Measurements from ENCODE around the gene RBM4.

RBM4 gene

DNA sequence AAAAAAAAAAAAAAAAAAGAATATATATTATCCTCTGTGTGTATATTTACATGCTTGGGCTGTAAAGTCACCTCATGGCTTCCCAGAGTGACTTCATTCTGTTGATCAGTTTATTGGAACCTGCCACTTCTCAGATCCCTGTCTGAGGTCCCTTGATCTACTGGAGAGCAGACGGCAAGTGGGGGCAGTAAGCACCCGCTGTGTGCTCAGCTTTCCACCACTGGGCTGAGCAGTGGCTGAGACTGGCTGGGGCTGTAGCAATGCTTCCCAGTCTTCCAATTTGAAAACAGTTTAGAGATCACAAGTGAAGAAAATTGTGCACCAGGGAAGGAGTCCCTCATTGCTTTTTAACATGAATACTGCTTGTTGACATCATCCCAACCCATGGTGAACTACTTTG lies 46.1 kb downstream of the RBM4 start:
- H3K27ac ChIP-seq (ENCODE audit: low read depth, low read length), result no peak overlapping the region
- H3K9me3 ChIP-seq (ENCODE audit: insufficient read depth, low read depth, low read length), result no peaks in the 10 kb centered on the region
- H3K36me3 ChIP-seq (ENCODE audit: insufficient read depth, low read length), result peaks cover 47% of the 10 kb centered on the region
- H3K4me1 ChIP-seq (ENCODE audit: insufficient read depth, low read length), result no peaks in the 10 kb centered on the region
- H3K27me3 ChIP-seq (ENCODE audit: insufficient read depth, low read length), result no peaks in the 10 kb centered on the region
- no peak overlapping the region for H3K4me3 ChIP-seq (ENCODE audit: low read length)
- WGBS, result 95% methylated on average over 2 of the region's 2 CpGs
- H3K9ac ChIP-seq (ENCODE audit: low read depth, low read length), result no peak overlapping the region

DNA sequence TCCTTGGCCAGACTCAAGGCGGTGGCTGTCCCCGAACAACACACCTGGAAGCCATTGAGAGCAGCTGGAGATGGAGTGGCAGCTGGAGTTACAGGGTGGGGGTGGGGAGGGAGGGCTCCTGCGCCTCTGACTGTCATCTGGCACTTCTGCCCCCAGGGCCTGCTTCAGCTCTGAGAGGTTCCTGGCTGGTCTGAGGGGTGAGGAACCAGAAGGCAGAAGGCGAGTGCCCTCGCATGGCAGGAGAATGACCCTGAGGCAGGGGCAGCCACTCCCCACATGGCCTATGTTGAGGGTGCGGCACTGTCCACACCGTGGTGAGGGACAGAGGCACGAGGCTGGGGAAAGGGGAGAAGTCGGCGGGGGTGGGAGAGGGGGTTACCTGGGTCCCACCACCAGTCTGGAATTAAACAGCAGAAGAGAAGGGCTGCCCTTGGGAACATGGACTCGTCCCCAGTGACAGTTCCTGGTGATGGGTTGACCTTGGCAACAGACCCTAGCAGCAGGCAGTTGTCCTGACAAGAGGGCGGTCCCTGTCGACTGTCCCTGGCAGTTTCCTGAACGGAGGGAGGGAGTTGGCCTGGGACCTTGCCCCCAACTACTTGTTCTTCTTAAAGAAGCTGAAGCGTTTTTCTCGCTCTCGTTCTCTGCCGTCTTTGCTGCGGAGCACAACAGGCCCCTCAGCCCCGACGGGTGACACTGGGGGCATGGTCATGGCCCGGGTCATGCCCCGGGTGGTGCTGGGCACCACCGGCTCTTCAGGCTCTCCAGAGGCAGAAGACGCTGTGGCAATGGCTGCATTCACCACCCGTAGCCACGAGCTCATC lies 47.0 kb downstream of the RBM4 start:
- no peak overlapping the region for H3K4me3 ChIP-seq (ENCODE audit: low read length)
- no peaks in the 10 kb centered on the region for H3K27me3 ChIP-seq (ENCODE audit: insufficient read depth, low read length)
- no peak overlapping the region for H3K9ac ChIP-seq (ENCODE audit: low read depth, low read length)
- peaks cover 55% of the 10 kb centered on the region for H3K36me3 ChIP-seq (ENCODE audit: insufficient read depth, low read length)
- no peaks in the 10 kb centered on the region for H3K4me1 ChIP-seq (ENCODE audit: insufficient read depth, low read length)
- 92% methylated on average over 27 of the region's 27 CpGs for WGBS
- H3K9me3 ChIP-seq (ENCODE audit: insufficient read depth, low read depth, low read length), result no peaks in the 10 kb centered on the region
- no peak overlapping the region for H3K27ac ChIP-seq (ENCODE audit: low read depth, low read length)

DNA sequence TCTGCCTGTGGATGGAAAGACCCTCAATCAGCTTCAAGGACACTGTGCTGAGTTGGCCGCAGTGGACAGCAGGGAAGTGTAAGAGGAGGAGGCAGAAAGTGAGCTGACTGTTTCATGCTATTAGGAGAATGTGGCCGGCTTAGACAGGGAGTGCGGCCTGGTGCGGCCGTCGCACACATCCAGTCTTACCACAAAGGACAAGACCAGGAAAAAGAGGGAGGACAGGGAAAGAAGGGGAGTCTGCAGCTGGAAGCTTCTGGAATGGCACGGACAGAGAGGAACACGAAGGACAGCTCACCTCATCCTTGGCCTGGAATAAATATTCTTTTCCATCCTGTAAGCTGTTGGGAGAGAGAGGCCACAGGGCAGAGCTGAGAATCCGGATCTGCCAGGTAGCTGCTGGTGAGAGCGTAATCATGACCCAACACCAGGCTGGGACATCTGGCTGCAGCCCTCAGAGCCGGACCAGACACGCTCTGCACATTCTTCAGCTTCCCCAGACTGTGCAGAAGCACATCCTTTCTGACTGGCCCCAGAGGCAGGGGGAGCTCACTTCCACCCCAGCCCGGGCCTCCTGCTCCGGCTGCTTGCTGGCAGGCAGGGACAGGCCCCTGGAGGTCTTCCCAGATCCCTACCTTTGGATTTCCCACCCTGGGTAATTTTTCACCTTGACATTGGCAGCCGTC lies 47.7 kb downstream of the RBM4 start:
- H3K36me3 ChIP-seq (ENCODE audit: insufficient read depth, low read length), result peaks cover 60% of the 10 kb centered on the region
- 95% methylated on average over 15 of the region's 15 CpGs for WGBS

DNA sequence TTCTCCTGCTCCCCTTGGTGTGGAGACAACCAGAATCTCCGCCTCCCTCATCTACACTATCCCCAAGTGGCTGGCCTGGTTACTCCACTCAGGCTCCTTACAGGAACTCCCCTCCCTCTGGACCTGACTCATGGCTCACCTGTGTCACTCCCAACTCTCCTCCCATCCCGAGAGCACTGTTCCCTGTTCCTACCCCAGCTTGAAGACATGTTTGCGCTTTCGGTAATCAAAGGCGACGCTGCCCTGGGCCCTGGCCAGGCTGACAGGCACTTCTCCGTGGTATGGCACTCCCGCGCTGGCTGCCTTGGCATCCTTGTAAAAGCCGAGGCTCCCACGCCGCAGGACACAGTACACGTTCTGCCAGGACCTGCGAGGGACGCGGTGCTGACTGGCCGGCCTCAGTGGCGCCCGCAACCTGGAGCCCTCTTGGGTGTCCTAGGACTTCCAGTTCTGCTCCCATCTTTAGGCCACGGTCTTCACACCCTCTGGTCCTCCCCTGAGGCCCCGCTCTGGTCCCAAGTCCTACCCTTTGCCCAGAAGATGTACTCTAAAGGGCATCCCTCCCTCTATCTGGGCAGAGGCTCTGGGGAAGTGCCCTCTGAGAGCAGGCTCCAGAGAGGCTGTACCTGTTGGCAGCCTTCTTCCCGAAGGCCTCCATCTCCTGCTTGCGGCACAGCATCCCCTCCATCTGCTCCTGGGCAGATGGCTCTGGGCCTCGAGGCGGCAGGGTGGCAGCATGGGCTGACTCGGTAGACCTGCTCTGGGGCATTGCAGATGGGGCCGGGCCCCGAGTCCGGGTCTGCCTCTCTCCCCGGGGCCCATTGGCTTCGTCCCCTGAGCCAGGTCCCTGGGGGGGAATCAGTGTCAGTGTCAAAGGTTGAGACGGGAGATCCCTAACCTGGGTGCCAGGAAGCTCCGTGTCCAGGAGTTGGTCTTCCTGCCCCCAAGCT lies 48.6 kb downstream of the RBM4 start:
- no peak overlapping the region for H3K9ac ChIP-seq (ENCODE audit: low read depth, low read length)
- 96% methylated on average over 33 of the region's 33 CpGs for WGBS
- H3K4me1 ChIP-seq (ENCODE audit: insufficient read depth, low read length), result no peaks in the 10 kb centered on the region

More for the DNA sequence above, 47.7 kb downstream of the RBM4 start:
- Histone ChIP-seq H3K27me3 (ENCODE audit: insufficient read depth, low read length) (no peaks in the 10 kb centered on the region), H3K4me3 (ENCODE audit: low read length) (no peak overlapping the region), H3K27ac (ENCODE audit: low read depth, low read length) (no peak overlapping the region), H3K9ac (ENCODE audit: low read depth, low read length) (no peak overlapping the region), H3K4me1 (ENCODE audit: insufficient read depth, low read length) (no peaks in the 10 kb centered on the region), H3K9me3 (ENCODE audit: insufficient read depth, low read depth, low read length) (no peaks in the 10 kb centered on the region)

DNA sequence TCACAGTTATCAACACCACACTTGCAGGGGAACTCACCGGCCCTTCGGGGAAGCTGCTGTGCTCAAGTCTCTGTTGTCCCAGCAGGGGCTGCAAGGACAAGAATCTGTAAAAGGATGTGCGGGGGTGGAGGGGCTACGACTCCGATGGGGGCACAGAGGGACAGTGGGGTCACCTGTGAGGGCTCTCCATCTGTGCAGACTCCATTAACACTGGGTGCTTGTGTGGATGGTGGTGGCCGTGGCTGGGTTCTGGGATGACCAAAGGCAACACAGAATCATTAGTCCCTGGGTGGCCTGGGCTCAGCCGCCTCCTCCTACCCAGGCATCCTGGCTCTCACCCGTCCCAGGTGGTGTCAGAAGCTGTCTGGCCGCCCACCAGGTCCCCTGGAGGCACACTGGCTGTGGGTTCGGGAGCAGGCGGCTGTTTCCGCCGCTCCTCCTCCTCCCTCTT lies 49.4 kb downstream of the RBM4 start:
- Histone ChIP-seq H3K36me3 (ENCODE audit: insufficient read depth, low read length) (peaks cover 76% of the 10 kb centered on the region), H3K9ac (ENCODE audit: low read depth, low read length) (no peak overlapping the region), H3K27me3 (ENCODE audit: insufficient read depth, low read length) (no peaks in the 10 kb centered on the region), H3K4me1 (ENCODE audit: insufficient read depth, low read length) (no peaks in the 10 kb centered on the region), H3K27ac (ENCODE audit: low read depth, low read length) (no peak overlapping the region), H3K4me3 (ENCODE audit: low read length) (no peak overlapping the region), H3K9me3 (ENCODE audit: insufficient read depth, low read depth, low read length) (no peaks in the 10 kb centered on the region)
- WGBS, result 93% methylated on average over 13 of the region's 13 CpGs

More for the DNA sequence above, 48.6 kb downstream of the RBM4 start:
- Histone ChIP-seq H3K27ac (ENCODE audit: low read depth, low read length) (no peak overlapping the region), H3K4me3 (ENCODE audit: low read length) (no peak overlapping the region), H3K36me3 (ENCODE audit: insufficient read depth, low read length) (peaks cover 68% of the 10 kb centered on the region), H3K9me3 (ENCODE audit: insufficient read depth, low read depth, low read length) (no peaks in the 10 kb centered on the region), H3K27me3 (ENCODE audit: insufficient read depth, low read length) (no peaks in the 10 kb centered on the region)

DNA sequence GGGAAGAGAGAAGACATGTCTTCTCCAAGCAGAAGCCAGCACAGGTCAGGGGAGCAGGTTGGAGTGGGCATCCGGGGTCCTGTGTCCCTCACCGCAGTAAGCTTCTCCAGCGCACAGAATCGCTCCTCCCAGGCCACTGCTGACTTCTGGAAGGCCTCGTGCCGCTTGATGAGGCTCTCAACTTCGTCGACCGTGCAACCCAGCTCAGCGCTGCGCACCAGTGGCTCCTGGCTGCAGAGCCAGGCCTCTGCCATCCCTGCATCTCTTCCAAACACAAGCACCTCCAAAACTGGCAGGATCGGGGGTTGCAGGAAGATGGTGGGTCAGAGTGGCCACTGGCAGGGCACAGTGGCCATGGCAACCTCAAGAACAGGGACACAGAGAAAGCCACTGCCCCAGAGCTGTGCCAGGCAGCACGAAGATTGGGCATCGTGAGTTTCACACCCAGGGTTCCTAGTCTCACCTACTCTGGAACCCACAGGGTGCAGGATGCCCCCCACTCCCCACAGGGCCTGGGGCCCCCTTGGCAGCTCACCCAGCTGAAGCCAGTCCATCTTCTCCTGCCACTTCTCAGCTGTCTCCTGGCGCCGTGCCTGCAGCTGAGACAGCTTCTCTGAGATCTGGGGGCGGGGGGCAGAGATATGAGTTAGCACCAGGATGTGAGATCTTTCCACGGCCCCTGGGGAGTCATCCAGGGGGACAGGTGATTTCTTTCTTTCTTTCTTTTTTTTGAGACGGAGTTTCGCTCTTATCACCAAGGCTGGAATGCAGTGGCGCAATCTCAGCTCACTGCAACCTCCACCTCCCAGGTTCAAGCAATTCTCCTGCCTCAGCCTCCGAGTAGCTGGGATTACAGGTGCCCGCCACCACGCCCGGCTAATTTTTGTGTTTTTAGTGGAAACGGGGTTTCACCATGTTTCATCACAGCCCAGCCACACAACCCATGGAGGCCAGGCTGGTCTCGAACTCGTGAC lies 50.3 kb downstream of the RBM4 start:
- no peaks in the 10 kb centered on the region for H3K27me3 ChIP-seq (ENCODE audit: insufficient read depth, low read length)
- H3K36me3 ChIP-seq (ENCODE audit: insufficient read depth, low read length), result peaks cover 82% of the 10 kb centered on the region
- H3K4me3 ChIP-seq (ENCODE audit: low read length), result no peak overlapping the region
- 93% methylated on average over 28 of the region's 28 CpGs for WGBS
- no peak overlapping the region for H3K9ac ChIP-seq (ENCODE audit: low read depth, low read length)
- H3K27ac ChIP-seq (ENCODE audit: low read depth, low read length), result no peak overlapping the region
- H3K9me3 ChIP-seq (ENCODE audit: insufficient read depth, low read depth, low read length), result no peaks in the 10 kb centered on the region
- no peaks in the 10 kb centered on the region for H3K4me1 ChIP-seq (ENCODE audit: insufficient read depth, low read length)

DNA sequence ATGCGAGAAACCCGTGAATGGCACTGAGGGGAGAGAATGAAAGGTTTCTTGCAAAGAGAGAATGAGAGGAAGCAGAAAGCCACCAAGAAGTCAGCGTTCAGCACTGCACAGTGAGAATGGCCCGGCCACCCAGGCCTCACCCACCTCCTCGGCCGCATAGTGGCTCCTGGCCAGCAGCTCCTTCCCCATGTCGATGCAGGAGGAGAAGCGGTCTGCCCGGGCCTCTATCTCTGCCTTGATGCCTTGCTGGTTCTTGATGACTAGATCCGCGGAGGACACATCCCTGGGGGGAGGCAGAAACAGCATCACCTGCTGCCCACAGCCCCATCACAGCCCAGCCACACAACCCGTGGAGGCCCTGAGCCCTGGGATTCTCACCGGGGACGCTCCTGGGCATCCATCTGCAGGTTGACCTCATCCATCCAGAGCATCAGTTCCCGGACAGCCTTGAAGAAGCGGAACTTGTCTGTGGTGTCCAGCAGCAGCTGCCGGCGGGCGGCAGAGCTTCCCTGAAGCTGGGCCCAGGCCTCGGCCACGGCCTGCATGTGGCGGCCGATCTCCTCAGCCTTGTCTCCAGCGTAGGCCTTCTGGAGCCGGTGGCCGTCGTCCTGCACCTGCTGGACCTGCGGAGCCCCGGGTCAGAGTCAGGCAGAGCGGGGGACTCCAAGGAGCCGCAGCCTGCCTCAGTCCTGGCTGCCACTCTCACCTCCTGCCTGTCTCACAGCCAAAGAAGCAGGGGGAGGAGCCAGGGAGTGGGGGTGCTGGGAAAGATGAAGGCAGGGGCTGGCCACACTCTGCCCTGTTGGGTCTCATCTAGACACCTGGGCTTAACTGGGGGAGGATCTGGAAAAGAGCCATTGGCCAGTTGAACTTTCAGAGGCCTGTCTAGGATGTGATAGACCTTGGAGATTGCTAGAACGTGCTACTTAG lies 51.4 kb downstream of the RBM4 start:
- no peak overlapping the region for H3K9ac ChIP-seq (ENCODE audit: low read depth, low read length)
- no peaks in the 10 kb centered on the region for H3K9me3 ChIP-seq (ENCODE audit: insufficient read depth, low read depth, low read length)
- H3K4me1 ChIP-seq (ENCODE audit: insufficient read depth, low read length), result no peaks in the 10 kb centered on the region
- no peaks in the 10 kb centered on the region for H3K27me3 ChIP-seq (ENCODE audit: insufficient read depth, low read length)
- H3K27ac ChIP-seq (ENCODE audit: low read depth, low read length), result no peak overlapping the region
- peaks cover 81% of the 10 kb centered on the region for H3K36me3 ChIP-seq (ENCODE audit: insufficient read depth, low read length)
- no peak overlapping the region for H3K4me3 ChIP-seq (ENCODE audit: low read length)
- 94% methylated on average over 32 of the region's 32 CpGs for WGBS

DNA sequence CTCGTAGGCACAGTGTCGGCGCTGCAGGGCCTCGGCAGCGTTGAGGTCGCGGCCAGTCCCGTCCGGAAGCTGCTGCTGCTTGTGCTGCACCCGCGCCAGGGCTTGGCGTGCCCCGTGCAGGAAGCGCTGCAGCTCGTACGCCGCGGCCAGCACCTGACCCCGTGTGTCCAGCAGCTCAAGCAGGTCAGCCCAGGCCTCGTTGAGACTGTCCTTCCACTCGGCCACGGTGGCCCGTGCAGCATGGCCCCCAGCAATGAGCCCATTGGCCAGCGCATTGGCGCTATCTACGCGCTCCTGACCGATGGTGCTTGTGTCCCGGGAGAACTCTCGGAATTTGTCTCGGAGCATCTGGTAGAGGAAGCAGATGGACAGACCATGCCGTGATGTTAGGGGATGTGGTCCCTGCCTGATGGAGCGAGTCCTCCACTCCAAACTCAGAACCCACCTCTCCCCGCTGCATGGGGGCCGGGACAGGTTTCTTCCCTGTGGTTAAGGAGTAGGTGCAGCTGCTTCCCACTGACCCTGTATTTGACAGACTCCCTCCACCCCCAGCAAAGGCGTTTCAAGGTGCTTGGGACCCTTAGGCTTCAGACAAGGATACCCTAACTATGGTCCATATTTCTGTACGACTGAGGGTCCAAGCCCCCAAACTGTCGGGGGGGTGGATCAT lies 52.9 kb downstream of the RBM4 start:
- 94% methylated on average over 37 of the region's 38 CpGs for WGBS
- H3K36me3 ChIP-seq (ENCODE audit: insufficient read depth, low read length), result peaks cover 81% of the 10 kb centered on the region
- no peak overlapping the region for H3K4me3 ChIP-seq (ENCODE audit: low read length)

DNA sequence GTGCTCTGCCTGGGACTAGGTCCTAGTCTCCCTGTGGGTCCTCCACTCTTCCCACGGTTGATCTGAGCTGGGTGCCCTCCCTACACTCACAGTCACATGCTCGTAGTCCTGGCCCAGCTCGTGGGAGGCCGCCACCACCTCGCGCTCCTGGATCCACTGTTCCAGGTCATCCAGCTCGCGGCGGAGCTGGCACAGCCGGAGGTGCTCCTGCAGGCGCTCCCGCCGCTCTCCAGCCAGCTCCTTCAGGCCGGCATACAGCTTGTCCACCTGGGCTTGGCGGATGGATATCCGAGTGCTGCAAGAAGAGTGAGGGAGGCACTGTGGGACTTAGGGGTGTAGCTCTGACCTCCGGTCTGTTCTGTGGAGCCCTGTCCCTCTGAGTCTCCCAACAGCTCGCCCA lies 53.9 kb downstream of the RBM4 start:
- Histone ChIP-seq H3K36me3 (ENCODE audit: insufficient read depth, low read length) (peaks cover 80% of the 10 kb centered on the region), H3K9me3 (ENCODE audit: insufficient read depth, low read depth, low read length) (no peaks in the 10 kb centered on the region), H3K27ac (ENCODE audit: low read depth, low read length) (no peak overlapping the region), H3K27me3 (ENCODE audit: insufficient read depth, low read length) (no peaks in the 10 kb centered on the region), H3K9ac (ENCODE audit: low read depth, low read length) (no peak overlapping the region), H3K4me3 (ENCODE audit: low read length) (no peak overlapping the region), H3K4me1 (ENCODE audit: insufficient read depth, low read length) (no peaks in the 10 kb centered on the region)
- 96% methylated on average over 18 of the region's 18 CpGs for WGBS

More for the DNA sequence above, 52.9 kb downstream of the RBM4 start:
- Histone ChIP-seq H3K9me3 (ENCODE audit: insufficient read depth, low read depth, low read length) (no peaks in the 10 kb centered on the region), H3K27ac (ENCODE audit: low read depth, low read length) (no peak overlapping the region), H3K4me1 (ENCODE audit: insufficient read depth, low read length) (no peaks in the 10 kb centered on the region), H3K9ac (ENCODE audit: low read depth, low read length) (no peak overlapping the region), H3K27me3 (ENCODE audit: insufficient read depth, low read length) (no peaks in the 10 kb centered on the region)
